ENCODE results near the gene NRIP3. TPM values are rescaled to one million over a fixed set of nuclear protein-coding genes. Genes with fewer than 3 reads are reported as not detected.
A peak's percentile ranks its signal among the peaks of the same experiment; 100 is the strongest.

NRIP3 gene
- total RNA-seq, 4 donors from 2014 or later: 0.23 to 2.7 (median 0.89) TPM

DNA sequence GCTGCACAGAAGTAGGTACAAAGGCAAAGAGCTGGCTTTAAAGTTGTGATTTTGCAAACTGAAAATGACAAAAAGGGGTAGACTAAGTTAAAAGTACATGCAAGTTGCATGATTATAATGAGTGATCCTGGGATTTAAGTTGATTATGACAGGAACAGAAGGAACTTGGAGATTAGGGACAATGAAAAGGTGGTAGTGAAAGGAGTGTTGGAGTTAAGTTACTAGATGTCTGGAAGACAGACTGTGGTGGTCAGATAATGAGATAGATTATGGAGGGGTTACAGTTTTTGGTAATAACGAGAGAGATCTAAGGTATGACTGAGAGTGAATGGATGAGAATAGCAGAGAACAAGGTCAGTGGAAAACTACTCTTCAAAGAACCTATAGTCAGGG is 31.9 kb downstream of the NRIP3 start:
- H3K4me3 ChIP-seq: no peak overlapping the region
- TF ChIP-seq CTCF (IDR thresholded peaks at IDR 0.05) (no peak), POLR2AphosphoS5 (IDR thresholded peaks at IDR 0.05) (no peak), EP300 (IDR thresholded peaks at IDR 0.05) (no peak), POLR2A (IDR thresholded peaks at IDR 0.05) (no peak)
- H3K36me3 ChIP-seq: no peaks in the 10 kb centered on the region
- DNase-seq (ENCODE audit: low spot score in 2 of 2): no peak
- H3K27me3 ChIP-seq: no peaks in the 10 kb centered on the region
- 76% methylated on average over 1 of the region's 1 CpG for WGBS
- no peak overlapping the region for H3K27ac ChIP-seq
- no peaks in the 10 kb centered on the region for H3K4me1 ChIP-seq
- H3K9me3 ChIP-seq: no peaks in the 10 kb centered on the region

GRCh38 chr11:8971196-8971923 is 32.4 kb downstream of the NRIP3 start:
- no peak for TF ChIP-seq POLR2AphosphoS5 (IDR thresholded peaks at IDR 0.05)
- no peak for TF ChIP-seq EP300 (IDR thresholded peaks at IDR 0.05)
- no peak for TF ChIP-seq CTCF (IDR thresholded peaks at IDR 0.05)
- no peak for TF ChIP-seq POLR2A (IDR thresholded peaks at IDR 0.05)
- Histone ChIP-seq H3K27me3 (no peaks in the 10 kb centered on the region), H3K27ac (no peak overlapping the region), H3K36me3 (no peaks in the 10 kb centered on the region), H3K4me3 (no peak overlapping the region), H3K4me1 (no peaks in the 10 kb centered on the region), H3K9me3 (no peaks in the 10 kb centered on the region)
- WGBS: 67% methylated on average over 2 of the region's 2 CpGs
- no peak for DNase-seq (ENCODE audit: low spot score in 2 of 2)

DNA sequence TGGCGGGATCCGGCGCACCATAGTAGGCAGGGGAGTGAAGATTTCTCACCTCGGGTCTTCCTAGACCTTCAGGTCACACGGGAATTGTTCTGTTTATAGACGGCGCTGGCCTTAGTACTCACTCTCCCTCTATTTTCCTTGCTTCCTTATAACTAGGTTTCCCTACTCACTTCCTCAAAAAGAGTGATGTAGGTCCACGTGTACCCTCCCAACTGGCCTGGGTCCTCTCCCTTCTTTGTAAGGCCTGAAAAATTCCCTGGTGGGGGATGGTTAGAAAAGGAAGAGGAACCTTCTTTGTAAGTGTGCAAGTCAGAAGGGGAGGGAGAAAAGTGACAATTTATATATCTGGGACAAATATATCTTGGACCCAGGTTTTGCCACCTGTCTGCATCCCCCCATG is 36.6 kb downstream of the NRIP3 start:
- 81% methylated on average over 8 of the region's 8 CpGs for WGBS
- Histone ChIP-seq H3K4me1 (peaks cover 20% of the 10 kb centered on the region), H3K4me3 (no peak overlapping the region), H3K36me3 (no peaks in the 10 kb centered on the region), H3K9me3 (no peaks in the 10 kb centered on the region), H3K27ac (no peak overlapping the region), H3K27me3 (no peaks in the 10 kb centered on the region)
- TF ChIP-seq EP300 (IDR thresholded peaks at IDR 0.05) (no peak), POLR2A (IDR thresholded peaks at IDR 0.05) (no peak), CTCF (IDR thresholded peaks at IDR 0.05) (no peak), POLR2AphosphoS5 (IDR thresholded peaks at IDR 0.05) (no peak)
- no peak for DNase-seq (ENCODE audit: low spot score in 2 of 2)

GRCh38 chr11:8964324-8965320 is 39.2 kb downstream of the NRIP3 start, which contains the start of gene TMEM9B:
Gene TMEM9B, minus strand, starts transcription at chr11:8964442. Its CDS starts 129 bp downstream, at chr11:8964313.
- Histone ChIP-seq H3K27me3 (no peaks in the 10 kb centered on the region), H3K4me1 (peaks cover 28% of the 10 kb centered on the region), H3K27ac (peak within 1 kb of the TSS; percentile 97), H3K36me3 (no peaks in the 10 kb centered on the region), H3K4me3 (peak within 1 kb of the TSS; percentile 72), H3K9me3 (no peaks in the 10 kb centered on the region)
- under 1% methylated on average over 34 of the region's 67 CpGs for WGBS
- TF ChIP-seq CTCF (IDR thresholded peaks at IDR 0.05) (peak in 1 of 2 donors; percentile 15), POLR2A (IDR thresholded peaks at IDR 0.05) (peak in 1 of 2 donors; percentile 88), POLR2AphosphoS5 (IDR thresholded peaks at IDR 0.05) (peak in 2 of 3 donors; percentile 36 to 86), EP300 (IDR thresholded peaks at IDR 0.05) (no peak)
- peak; percentile 93 to 96 for DNase-seq (ENCODE audit: low spot score in 2 of 2)
